Stimulated activated CD4-positive, alpha-beta T cell treated with anti-CD3 and anti-CD28 coated beads, Interleukin-1b, Interleukin-23, amount 100 ng/mL, for 4 hours (primary cell): ENCODE results near the gene GSAP.
"Not testable (repeated sequence)": the region's sequence is repeated elsewhere in the genome, so short reads cannot be mapped to it uniquely, and the experiment has no call there.

Experiments
- DNase-seq, 2 donors: peaks; one replicate each; pipeline ENCODE4 v3.0.0-alpha.2; 2020; ENCODE audit warnings: low read depth in 2 of 2

The GSAP gene, protein sequence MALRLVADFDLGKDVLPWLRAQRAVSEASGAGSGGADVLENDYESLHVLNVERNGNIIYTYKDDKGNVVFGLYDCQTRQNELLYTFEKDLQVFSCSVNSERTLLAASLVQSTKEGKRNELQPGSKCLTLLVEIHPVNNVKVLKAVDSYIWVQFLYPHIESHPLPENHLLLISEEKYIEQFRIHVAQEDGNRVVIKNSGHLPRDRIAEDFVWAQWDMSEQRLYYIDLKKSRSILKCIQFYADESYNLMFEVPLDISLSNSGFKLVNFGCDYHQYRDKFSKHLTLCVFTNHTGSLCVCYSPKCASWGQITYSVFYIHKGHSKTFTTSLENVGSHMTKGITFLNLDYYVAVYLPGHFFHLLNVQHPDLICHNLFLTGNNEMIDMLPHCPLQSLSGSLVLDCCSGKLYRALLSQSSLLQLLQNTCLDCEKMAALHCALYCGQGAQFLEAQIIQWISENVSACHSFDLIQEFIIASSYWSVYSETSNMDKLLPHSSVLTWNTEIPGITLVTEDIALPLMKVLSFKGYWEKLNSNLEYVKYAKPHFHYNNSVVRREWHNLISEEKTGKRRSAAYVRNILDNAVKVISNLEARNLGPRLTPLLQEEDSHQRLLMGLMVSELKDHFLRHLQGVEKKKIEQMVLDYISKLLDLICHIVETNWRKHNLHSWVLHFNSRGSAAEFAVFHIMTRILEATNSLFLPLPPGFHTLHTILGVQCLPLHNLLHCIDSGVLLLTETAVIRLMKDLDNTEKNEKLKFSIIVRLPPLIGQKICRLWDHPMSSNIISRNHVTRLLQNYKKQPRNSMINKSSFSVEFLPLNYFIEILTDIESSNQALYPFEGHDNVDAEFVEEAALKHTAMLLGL

DNA sequence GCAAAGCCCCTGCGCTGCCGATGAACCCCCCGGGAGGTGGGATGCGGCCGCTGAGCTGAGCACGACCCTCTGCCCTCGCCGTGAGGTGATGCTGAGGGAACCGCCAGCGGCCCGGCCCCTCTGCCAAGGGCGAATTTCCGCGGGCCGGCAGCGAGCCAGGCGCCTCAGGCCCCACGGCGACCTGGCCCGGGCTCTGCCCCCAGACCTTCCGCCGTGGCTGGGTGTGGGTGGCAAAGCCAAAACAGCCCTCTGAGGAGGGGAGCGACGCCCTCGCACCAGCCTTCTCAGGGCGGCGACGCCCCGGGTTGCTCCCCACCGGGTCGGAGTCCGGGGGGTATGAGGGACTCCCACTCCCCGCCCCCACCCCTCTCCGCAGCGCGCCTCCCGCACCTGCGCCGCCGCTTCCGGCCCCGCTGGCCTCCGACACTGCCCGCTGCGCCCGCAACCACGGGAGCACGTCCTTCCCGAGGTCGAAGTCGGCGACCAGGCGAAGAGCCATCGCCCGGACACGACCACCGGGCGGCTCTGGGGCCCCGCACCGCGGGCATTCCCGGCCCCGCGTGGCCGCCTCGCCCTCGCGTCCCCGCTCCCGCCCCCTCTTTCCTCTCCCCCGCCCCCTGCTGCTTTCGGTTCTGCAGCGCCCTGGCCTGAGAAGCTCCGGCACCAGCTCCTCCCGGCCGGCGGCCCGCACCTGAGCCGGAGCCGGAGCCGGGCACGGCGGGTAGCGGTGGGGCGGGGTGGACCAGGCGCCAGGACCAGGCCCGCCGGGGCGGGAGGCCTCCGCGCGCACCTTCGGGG, at the start of gene GSAP:
Gene GSAP (minus strand): TSS at position 527 of the 798 bp plus-strand sequence. CDS start 28 bp downstream, at position 499.
- DNase-seq: peak; percentile 35 to 38

- no peak for DNase-seq
Observed at GRCh38 chr7:77465256-77465655, 49.1 kb upstream of the GSAP start.

GRCh38 chr7:77464589-77464988, 48.4 kb upstream of the GSAP start:
- no peak for DNase-seq

DNA sequence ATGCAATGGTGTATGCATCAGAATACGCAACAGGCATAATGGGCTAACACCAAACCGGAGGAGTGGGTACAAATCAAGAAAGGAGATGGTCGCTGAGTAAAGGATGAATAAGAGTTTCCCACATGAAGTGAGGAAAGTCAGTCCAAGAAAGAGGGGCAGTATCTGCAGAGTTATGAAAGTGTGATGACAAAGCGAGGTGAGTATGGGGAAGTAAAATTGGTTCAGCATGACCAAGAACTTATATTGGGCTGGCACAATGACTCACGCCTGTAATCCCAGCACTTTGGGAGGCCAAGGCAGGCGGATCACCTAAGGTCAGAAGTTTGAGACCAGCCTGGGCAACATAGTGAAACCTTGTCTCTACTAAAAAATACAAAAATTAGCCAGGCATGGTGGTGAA, 47.5 kb upstream of the GSAP start:
- DNase-seq: not testable (repeated sequence)

DNA sequence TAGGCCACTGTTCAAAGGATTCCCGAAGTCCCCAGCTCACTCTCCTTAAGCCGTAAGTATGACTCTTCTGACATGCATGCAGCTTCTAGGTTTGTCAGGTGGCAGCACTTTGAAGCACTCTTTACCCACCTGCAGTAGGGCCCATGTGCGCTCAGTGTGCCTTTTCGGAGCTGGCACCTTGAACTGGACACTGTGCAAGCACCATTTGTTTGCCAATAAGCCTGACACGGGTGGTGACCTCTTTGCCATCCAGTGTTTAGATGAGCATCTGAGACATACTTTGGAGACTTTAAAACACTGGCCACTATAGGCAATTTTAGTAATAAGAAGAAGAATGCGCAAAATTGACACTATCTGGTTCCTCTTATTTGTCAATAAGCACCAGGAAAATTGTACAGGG, 45.7 kb upstream of the GSAP start:
- no peak for DNase-seq

GRCh38 chr7:77461246-77461645, 45.1 kb upstream of the GSAP start:
- DNase-seq: no peak

DNA sequence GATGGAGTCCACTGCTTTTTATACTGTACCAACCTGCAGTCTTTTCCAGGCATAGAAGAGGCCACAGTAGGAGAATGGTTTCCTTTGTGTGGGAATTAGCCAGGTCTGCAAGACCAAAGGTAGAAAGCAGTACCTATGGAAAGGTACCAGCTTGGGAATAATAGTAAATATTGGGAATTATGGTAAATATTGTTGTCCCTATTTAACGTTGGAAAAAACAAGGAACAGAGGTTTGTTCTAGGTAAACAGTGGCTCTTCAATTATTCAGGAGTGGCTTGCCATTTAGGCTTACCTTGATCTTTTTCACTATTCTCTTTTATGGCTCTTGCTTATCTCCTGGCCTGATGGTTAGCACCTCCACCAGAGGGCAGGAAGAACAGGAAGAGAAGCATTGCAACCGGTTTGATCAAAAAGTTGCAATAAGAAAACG, 43.9 kb upstream of the GSAP start:
- DNase-seq: no peak

- no peak for DNase-seq
Observed at GRCh38 chr7:77459311-77459726, 43.2 kb upstream of the GSAP start.

DNA sequence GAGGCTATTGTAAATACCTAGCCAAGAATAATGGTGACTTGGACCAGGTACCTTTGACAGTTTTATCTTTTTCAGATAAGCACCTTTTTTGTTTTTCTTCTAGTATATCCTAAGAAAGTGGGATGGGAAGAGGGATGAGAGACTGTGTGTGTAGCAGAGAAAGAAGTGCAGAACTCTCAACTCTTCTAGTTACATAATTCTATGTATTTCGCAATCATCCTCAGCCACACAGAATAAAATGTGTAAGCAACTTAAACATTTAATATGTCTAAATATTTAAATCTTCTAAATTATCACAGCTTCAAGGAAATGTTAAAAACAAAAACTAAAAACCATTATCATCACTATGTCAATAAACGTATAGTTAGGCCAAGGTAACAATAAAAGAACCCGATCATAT, 42.6 kb upstream of the GSAP start:
- DNase-seq: no peak

DNA sequence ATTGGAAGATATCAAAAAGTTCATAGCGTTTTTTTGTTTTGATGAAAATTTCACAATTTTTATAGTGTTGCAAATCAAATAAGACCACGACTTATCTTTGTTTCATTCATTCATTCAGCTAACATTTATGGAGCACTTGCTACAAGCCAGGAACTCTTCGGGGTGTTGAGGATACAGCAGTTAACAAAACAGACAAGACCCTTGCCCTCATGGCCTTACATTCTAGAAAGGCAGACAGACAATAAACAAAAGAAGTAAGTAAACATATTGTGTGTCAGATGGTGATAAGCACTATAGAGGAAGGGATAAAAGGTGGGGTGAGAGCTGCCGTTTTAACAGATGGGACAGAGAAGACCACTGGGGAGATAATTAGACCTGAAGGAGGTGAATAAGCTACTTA, 41.6 kb upstream of the GSAP start:
- DNase-seq: no peak

DNA sequence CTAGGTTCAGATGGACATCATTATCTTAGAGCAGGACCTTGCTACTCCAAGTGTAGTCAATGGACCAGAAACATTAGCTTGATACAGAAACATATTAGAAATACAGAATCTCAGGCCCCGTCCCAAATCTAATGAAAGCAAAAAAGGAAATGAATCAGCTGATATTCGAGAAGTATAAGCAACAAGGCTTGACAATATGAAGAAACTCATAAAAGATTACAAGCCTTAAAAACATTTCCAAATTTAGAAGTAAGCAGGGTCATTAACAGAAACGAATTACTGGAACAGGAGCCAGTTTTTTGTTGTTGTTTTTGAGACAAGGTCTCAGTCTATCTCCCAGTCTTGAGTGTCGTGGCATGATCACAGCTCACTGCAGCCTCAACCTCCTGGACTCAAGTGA, 40.5 kb upstream of the GSAP start:
- no peak for DNase-seq

GRCh38 chr7:77455321-77455720, 39.2 kb upstream of the GSAP start:
- DNase-seq: no peak

GRCh38 chr7:77454802-77455201, 38.7 kb upstream of the GSAP start:
- DNase-seq: no peak

- DNase-seq: no peak
Observed at GRCh38 chr7:77453531-77453930, 37.4 kb upstream of the GSAP start.

DNA sequence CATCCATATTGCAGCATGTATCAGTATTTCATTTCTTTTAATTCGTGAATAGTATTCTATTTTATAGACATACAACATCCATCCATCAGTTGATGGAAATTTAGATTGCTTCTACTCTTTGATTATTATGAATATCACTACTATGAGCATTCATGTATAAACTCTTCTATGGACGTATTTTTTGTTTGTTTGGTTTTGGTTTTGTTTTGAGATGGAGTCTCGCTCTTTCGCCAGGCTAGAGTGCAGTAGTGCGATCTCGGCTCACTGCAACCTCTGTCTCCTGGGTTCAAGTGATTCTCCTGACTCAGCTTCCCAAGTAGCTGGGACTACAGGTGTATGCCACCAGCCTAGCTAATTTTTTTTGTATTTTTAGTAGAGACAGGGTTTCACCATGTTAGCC, 35.8 kb upstream of the GSAP start:
- not testable (repeated sequence) for DNase-seq

DNA sequence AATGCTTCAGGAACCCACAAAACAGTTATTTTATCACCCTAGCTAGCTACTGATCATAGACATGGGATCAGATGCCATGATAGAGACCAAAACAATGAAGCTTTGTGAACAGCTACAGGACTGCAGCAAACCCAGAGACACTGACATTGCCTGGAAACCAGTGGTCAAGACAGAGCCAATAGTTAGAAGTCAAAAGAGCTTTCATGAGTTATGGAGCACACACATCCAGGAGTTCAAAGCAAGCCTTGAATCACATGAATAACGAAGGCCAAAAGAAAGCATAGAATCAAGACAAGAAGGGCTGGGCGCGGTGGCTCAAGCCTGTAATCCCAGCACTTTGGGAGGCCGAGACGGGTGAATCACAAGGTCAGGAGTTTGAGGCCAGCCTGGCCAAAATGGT, 34.5 kb upstream of the GSAP start:
- no peak for DNase-seq

DNA sequence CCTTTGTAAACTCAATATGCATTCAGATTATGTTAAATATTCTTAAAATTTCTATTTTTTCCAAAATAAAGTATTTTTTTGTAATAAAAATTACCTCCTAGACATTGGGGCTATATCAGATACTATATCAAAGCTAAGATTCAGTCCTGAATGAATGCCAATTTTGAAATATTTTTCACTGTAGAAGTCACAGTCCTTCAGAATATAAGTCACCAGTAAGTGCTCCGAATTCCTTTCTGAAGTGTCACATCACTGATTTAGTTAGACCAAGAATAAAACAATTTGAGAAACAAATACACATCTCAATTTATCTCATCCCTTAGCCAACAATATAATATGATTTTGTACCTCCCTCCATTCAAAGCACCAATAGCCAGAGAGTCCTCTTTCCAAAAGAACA, 33.9 kb upstream of the GSAP start:
- DNase-seq: no peak

DNA sequence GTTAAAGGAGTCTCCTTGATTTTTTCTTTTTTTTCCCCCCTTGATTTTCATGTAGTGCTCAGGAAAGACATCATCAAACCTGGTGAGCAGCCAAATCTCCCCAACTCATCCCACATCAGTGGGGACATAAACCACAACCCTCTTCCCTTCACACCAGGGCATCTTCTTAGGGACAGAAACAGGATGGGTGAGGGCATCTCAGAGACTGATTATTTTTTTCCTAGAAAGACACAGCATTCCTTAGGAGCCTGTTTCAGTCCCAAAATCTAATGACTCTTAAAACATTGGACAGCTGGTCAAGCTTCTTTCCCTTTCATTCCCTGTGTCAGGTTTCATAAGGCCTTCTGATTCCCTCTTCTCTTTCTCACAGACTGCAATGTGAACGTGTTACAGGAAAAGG, 31.5 kb upstream of the GSAP start:
- DNase-seq: no peak

DNA sequence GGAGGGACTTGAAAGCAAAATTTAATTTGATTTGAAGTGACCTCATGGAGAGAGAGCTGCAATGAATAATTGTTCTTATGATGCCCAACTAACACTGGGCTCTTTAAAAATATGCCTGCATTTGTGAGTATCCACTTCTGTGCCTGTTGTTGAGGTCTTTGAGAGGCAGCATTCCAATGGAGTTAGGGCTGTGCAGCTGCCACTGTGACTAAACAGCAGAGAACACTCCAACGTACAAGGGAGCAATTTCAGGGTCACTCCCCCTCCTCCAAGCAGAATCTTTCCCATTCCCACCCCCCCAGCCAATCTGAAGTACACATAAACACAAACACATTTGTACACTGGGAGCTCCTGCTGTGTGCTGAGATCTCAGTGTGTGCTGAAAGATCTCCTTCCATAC, 28.0 kb upstream of the GSAP start:
- DNase-seq: no peak

DNA sequence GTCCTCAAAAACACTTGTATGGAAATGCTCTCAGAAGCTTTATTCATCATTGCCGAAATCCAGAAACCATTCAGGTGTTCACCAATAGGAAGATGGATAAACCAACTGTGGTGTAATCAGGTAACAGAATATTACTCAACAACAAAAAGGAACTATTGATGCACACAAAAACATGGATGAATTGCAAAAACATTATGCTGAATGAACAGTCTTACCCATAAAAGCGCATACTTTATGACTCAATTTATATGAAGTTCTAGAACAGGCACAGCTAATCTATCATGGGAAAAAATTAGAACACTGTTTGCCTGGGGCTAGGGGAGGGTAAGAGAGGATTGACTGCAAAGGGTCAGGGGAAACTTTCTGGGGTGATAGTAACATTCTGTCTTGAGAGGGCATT, 26.9 kb upstream of the GSAP start:
- DNase-seq: no peak

DNA sequence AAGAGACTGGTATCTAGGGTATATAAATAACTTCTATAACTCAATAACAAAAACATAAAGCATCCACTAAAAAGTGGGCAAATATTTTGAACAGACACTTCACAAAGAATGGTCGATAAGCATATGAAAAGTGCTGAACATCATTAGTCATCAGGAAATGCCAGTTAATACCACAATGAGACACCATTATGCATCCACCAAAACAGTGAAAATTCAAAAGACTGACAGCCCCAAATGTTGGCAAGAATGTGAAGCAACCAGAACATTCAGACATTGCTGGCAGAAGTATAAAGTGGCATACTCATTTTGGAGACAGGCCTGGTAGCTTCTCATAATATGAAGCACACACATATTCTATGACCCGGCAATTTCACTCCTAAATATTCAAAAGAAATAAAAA, 26.5 kb upstream of the GSAP start:
- DNase-seq: no peak

DNA sequence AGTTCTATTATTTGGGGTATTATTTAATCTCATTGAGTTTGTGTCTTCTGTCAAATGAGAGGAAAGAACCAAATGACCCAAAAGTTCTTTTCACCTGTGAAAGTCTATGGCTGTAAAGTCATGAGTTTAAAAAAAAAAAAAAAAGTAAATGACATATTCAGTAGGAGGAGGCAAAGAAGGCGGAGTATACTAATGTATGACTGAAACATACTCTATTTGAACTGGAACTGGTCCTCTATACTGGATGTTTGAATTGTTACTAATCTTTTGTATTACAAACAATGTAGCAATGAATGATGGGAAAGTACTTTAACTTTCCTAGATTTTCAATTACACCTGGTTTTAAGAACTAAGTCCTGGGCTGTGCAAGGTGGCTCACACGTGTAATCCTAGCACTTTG, 24.9 kb upstream of the GSAP start:
- DNase-seq: no peak
